ENCODE results near the gene B3GAT2. TPM values are rescaled to one million over a fixed set of nuclear protein-coding genes. Genes with fewer than 3 reads are reported as not detected.

The B3GAT2 gene
- total and polyA plus RNA-seq, 10 donors = 0.03 to 0.09 (median 0.05) TPM; not detected in 6

DNA sequence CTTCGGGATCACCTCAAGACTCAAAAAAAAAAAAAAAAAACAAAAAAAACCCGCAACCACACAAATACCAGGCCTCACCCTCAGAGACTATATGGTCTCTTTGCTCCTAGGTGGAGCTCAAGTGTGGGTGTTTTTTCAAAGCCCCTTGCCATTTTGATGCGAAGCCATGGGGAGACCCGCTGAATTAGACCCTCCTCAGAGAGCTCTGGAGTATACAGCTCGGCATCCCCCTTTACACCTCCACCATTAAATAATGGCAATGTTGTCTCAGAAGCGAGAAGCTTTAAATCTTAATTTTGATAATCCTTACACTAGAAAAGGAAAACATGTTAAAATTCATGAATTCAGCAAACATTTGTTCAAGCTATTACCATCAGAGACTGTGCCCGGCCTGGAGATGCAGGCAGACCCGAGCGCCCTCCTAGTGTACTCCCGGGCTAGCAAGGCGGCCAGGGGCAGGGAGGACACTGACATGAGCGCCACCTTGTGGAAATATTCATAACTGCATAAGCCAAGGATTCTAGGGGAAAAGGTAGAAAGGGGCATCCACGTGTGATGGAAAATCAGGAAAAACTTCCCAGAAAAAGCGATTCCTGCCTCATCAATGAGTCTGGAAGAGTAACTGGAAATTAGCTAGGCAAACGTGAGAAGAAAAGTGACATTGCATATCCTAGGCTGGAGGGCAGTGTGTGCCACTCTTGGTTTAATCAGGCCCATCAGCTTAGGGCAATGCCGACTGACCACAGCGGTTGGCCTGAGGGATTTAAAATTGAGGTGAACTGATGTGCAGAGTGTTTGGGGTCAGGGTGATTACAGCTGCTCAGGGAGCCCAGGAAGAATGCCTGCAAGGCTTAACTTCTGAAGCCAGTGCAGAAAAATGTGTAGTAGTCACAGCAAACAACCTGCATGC is 72.5 kb downstream of the B3GAT2 start:
- WGBS, 5 donors = 41 to 48% (median 43%) methylated on average over 17 of the region's 17 CpGs
- TF ChIP-seq POLR2A (IDR thresholded peaks at IDR 0.05) (no peak), CTCF (IDR thresholded peaks at IDR 0.05 in 8 of 11, conservative IDR thresholded peaks at IDR 0.05 in 3 of 11) (peak; percentile 74 to 90 (median 87)), POLR2AphosphoS5 (IDR thresholded peaks at IDR 0.05) (no peak)
- peaks cover 0 to 6% (median 0%) of the 10 kb centered on the region in 6 donors for H3K4me1 ChIP-seq
- H3K36me3 ChIP-seq = no peaks in the 10 kb centered on the region
- DNase-seq = peak; percentile 82
- no peaks in the 10 kb centered on the region for H3K27me3 ChIP-seq (replicated peaks in 1 of 7)
- H3K9me3 ChIP-seq = no peaks in the 10 kb centered on the region
- intact Hi-C loops (cut with DNase I; ENCODE audit: low total_unique reads) = loop anchor here (5.0 to 10.0 kb wide), 2 partner anchors 177 to 360 kb away; no protein-coding TSS in a partner anchor
- H3K27ac ChIP-seq = no peak overlapping the region
- H3K4me3 ChIP-seq = no peak overlapping the region

DNA sequence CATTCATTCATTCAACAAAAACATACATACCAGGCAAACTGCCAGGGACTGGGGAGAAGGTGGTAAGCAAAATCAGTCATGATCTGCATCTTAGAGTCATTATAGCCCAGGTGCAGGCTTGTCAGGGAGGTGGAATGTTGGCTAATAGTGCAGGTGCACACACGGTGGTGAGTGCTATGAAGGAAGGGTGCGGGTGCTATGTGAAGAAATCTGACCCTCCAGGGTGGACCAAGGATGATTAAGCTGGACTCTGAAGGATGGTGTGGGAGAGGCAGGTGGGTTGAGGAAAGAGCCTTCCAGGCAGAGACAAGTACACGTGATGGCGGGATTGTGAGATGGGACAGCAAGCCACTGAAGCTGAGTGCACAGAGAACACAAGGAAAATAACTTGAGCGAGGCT is 77.4 kb downstream of the B3GAT2 start:
- peaks cover 0 to 6% (median 0%) of the 10 kb centered on the region in 8 donors for H3K9me3 ChIP-seq
- DNase-seq = no peak
- no peak overlapping the region for H3K4me3 ChIP-seq
- WGBS, 5 donors = 86 to 93% (median 89%) methylated on average over 5 of the region's 5 CpGs
- no peaks in the 10 kb centered on the region for H3K27me3 ChIP-seq (replicated peaks in 1 of 7)
- TF ChIP-seq POLR2AphosphoS5 (IDR thresholded peaks at IDR 0.05) = no peak
- TF ChIP-seq POLR2A (IDR thresholded peaks at IDR 0.05) = no peak
- TF ChIP-seq CTCF (IDR thresholded peaks at IDR 0.05 in 8 of 11, conservative IDR thresholded peaks at IDR 0.05 in 3 of 11) = no peak
- H3K36me3 ChIP-seq = no peaks in the 10 kb centered on the region
- H3K4me1 ChIP-seq = peaks cover 0 to 5% (median 0%) of the 10 kb centered on the region in 6 donors
- H3K27ac ChIP-seq = no peak overlapping the region
- intact Hi-C loops (cut with DNase I; ENCODE audit: low total_unique reads) = no loop called here

DNA sequence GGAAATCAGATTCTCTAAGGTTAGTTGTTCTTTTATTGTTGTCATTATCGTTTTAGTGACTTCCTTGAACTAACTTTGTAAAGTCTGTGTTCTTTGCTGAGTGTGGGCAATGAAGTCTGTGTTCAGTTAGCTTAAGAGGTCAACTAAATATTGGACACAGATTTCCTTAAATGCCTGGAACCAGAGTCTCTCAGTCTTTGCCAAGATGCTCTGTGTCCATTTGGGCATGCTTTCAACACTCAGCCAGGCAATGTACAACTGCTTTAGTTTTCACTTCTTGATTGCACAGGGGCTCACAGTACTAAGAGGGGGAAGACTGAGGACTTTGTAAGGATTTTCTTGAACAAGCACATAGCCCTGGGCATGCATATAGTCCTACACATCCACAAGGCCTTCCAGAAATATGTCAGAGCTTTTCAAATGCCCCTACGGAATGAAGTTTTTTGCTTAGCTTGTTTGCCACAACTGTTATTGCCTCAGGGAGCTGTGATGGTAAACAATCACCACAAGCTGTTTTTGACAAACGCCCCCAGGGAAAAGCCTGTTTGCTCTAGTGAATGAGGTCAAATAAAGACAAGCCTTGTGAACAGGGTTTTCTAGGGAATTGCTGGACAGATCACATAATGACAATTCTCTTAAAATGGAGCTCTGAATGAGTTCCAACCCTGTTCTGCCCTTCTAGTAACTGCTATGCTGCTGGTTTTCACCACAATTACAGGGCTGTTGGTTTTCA is 82.5 kb downstream of the B3GAT2 start:
- intact Hi-C loops (cut with DNase I; ENCODE audit: low total_unique reads) = no loop called here
- H3K27me3 ChIP-seq (replicated peaks in 1 of 7) = no peaks in the 10 kb centered on the region
- H3K27ac ChIP-seq = no peak overlapping the region
- H3K4me1 ChIP-seq = no peaks in the 10 kb centered on the region
- 52 to 78% (median 70%) methylated on average over 3 of the region's 3 CpGs for WGBS, 5 donors
- TF ChIP-seq CTCF (IDR thresholded peaks at IDR 0.05 in 8 of 11, conservative IDR thresholded peaks at IDR 0.05 in 3 of 11) (no peak), POLR2AphosphoS5 (IDR thresholded peaks at IDR 0.05) (no peak), POLR2A (IDR thresholded peaks at IDR 0.05) (no peak)
- H3K9me3 ChIP-seq = peaks cover 3 to 40% (median 28%) of the 10 kb centered on the region in 8 donors
- DNase-seq = no peak
- no peaks in the 10 kb centered on the region for H3K36me3 ChIP-seq
- no peak overlapping the region for H3K4me3 ChIP-seq

DNA sequence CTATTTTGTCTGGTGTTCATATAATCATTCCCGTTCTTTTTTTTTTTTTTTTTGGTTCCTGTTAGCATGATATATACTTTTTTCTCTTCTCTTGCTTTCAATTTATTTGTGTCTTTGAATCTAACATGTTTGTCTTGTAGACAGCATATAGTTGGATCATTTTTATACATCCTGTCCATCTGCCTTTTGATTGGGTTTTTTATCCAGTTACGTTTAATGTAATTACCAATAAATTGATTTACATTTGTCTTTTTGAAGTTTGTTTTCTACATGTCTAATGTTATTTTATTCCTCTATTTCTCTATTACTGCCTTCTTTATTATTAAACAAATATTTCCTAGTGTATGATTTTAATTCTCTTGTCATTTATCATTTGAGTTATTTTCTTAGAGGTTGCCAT is 84.4 kb downstream of the B3GAT2 start:
- no peak for TF ChIP-seq CTCF (IDR thresholded peaks at IDR 0.05 in 8 of 11, conservative IDR thresholded peaks at IDR 0.05 in 3 of 11)
- no peak overlapping the region for H3K27ac ChIP-seq
- no peak for DNase-seq
- H3K27me3 ChIP-seq (replicated peaks in 1 of 7) = no peaks in the 10 kb centered on the region
- H3K4me3 ChIP-seq = no peak overlapping the region
- WGBS, 5 donors = 95 to 100% (median 98%) methylated on average over 2 of the region's 2 CpGs
- no peaks in the 10 kb centered on the region for H3K36me3 ChIP-seq
- H3K9me3 ChIP-seq = peaks cover 3 to 35% (median 28%) of the 10 kb centered on the region in 8 donors
- intact Hi-C loops (cut with DNase I; ENCODE audit: low total_unique reads) = no loop called here
- no peaks in the 10 kb centered on the region for H3K4me1 ChIP-seq

Measured in spleen (tissue), 11 donors.